Large intestine (tissue), 3 donors: ENCODE data around the gene CAPN2. TPM values are rescaled to one million over a fixed set of nuclear protein-coding genes. Genes with fewer than 3 reads are reported as not detected.

Source experiments
- DNase-seq, 2 donors: peaks; one replicate each; pipeline versions ENCODE4 v3.0.0 to v3.0.0-alpha.2; 2013
- H3K27ac ChIP-seq: one replicate; pipeline ENCODE4 v1.5.1; 2013; ENCODE audit warnings: low read length
- H3K27me3 ChIP-seq: 2 replicates; pipeline ENCODE4 v1.6.1; 2013; ENCODE audit warnings: low read length; ENCODE audit not compliant: control insufficient read depth, insufficient read depth
- H3K36me3 ChIP-seq: 2 replicates; pipeline ENCODE4 v1.6.1; 2013; ENCODE audit warnings: low read length; ENCODE audit not compliant: control insufficient read depth, insufficient read depth
- H3K4me1 ChIP-seq: one replicate; pipeline ENCODE4 v1.6.1; 2013; ENCODE audit warnings: low read length; ENCODE audit not compliant: control insufficient read depth, insufficient read depth
- H3K4me3 ChIP-seq: one replicate; pipeline ENCODE4 v1.5.1; 2013; ENCODE audit warnings: low read length
- H3K9me3 ChIP-seq: one replicate; pipeline ENCODE4 v1.6.1; 2013; ENCODE audit warnings: mild to moderate bottlenecking, low read depth, low read length, moderate library complexity; ENCODE audit not compliant: control insufficient read depth
- WGBS: methylation state at CpG from one replicate; pipeline ENCODE4 v1.1.5; 2013; ENCODE audit warnings: low lambda C conversion rate; ENCODE audit not compliant: insufficient coverage; 5-methylcytosine and 5-hydroxymethylcytosine counted together
- polyA plus RNA-seq: library from polyadenylated mRNA; unstranded; fragments of 120-200 nt; gene quantifications from one replicate; pipeline ENCODE4 v1.2.1, GENCODE V29; 2013

Gene CAPN2
- polyA plus RNA-seq, 1 donor: 71.3 TPM

DNA sequence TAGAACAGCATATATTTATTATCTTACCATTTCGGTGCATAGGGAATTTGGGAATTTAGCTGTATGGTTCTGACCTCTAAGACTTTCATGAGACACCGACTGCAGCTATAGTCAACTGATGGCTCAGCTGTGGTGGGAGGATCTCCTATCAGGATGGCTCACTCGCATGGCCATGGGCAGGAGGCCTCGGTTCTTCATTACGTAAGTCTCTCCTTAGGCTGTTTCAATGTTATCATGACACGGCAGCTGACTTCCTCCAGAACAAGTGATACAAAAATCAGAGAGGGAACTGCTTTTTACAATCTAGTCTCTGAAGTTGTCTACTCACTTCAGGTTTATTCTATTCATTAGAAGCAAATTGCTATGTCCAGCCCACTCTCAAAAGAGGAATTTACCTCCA lies 33.5 kb upstream of the CAPN2 start:
- 100% methylated on average over 1 of the region's 6 CpGs for WGBS
- no peak for DNase-seq
- H3K36me3 ChIP-seq: no peaks in the 10 kb centered on the region
- no peak overlapping the region for H3K4me3 ChIP-seq
- peaks cover 5% of the 10 kb centered on the region for H3K27me3 ChIP-seq
- no peaks in the 10 kb centered on the region for H3K4me1 ChIP-seq
- peaks cover 9% of the 10 kb centered on the region for H3K9me3 ChIP-seq
- H3K27ac ChIP-seq: no peak overlapping the region

DNA sequence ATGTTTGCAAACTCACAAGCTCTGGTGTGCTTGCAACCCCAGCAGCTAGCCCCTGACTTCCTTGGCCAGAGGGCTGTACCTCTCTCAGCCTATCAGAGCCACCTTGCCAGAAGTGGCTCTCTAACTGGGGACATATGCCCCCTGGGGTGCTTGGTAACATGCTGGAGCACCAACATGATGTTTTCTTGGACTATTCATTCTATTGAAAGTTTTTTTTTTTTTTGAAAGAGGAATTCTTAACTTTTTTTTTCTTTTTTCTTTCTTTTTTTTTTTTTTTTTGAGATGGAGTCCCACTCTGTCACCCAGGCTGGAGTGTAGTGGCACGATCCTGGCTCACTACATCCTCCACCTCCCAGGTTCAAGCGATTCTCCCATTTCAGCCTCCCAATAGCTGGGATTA lies 32.2 kb upstream of the CAPN2 start:
- WGBS: no CpG with 5 or more reads among the region's 2 CpGs
- no peak overlapping the region for H3K4me3 ChIP-seq
- H3K4me1 ChIP-seq: no peaks in the 10 kb centered on the region
- H3K36me3 ChIP-seq: no peaks in the 10 kb centered on the region
- peaks cover 5% of the 10 kb centered on the region for H3K27me3 ChIP-seq
- no peak for DNase-seq
- no peak overlapping the region for H3K27ac ChIP-seq
- H3K9me3 ChIP-seq: peaks cover 3% of the 10 kb centered on the region

DNA sequence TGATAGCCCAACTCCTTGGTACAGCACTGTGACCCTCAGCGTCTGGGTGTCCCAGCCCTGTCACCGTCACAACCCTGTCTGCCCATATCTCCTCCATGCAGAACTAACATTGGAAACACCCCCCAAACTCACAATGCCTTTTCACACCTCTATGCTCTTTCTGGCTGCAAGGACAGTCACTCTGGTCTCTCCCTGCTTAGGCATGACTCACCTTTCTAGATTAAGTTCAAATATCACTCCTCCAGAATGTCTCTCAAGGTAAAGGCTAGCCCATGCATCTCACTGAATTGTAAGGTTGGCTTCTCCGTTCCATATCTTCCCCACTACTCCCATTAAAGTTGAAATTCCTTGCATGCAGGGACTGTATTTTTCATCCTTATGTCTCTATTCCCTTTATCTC lies 29.8 kb upstream of the CAPN2 start:
- Histone ChIP-seq H3K27me3 (peaks cover 9% of the 10 kb centered on the region), H3K4me3 (no peak overlapping the region), H3K36me3 (no peaks in the 10 kb centered on the region), H3K9me3 (no peaks in the 10 kb centered on the region), H3K27ac (no peak overlapping the region), H3K4me1 (no peaks in the 10 kb centered on the region)
- WGBS: 80% methylated on average over 1 of the region's 3 CpGs
- no peak for DNase-seq

DNA sequence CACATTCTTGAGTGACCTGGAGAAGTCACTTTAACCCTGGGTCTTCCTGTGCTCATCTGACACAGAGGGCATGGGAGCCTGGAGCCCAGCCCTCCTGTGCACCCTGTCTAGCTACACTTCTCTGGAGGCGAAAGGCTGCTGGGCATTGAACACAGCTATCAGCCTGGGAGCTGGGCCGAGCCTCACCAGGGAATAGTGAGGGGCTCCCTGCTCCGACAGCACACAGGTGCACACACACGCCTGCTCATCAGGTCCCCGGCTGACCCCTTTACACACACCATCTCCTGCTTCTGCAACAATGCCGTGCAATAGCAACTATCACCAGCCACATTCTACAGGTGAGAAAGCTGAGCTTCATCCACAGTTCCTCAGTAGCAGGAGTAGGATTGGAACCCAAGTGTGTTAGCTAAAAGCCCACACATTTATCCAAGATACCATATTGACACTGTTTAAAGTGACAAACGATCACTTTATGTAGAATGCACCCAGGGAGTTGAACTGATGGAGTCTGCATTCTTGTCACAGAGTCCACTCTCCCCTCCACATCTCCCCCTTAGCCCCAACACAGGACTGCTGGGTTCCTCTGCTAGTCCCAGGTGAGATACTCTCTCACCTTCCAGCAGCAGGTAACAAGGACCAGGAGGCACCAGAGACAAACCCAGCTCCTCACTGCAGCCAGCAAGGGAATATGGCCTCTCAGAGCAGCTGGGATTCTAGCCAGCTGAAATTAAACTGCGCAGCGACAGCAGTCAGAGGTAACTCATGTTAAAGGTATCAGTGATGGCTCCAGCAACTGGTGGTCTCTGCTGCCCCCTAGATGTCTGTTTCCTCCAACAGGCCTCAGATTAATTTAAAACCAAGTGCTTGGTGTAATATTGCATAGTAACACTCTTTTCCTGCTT lies 28.5 kb upstream of the CAPN2 start:
- WGBS: 10% methylated on average over 2 of the region's 9 CpGs
- H3K27ac ChIP-seq: no peak overlapping the region
- peaks cover 11% of the 10 kb centered on the region for H3K27me3 ChIP-seq
- peak; percentile 44 to 46 for DNase-seq
- H3K4me3 ChIP-seq: no peak overlapping the region
- no peaks in the 10 kb centered on the region for H3K4me1 ChIP-seq
- no peaks in the 10 kb centered on the region for H3K36me3 ChIP-seq
- H3K9me3 ChIP-seq: no peaks in the 10 kb centered on the region

DNA sequence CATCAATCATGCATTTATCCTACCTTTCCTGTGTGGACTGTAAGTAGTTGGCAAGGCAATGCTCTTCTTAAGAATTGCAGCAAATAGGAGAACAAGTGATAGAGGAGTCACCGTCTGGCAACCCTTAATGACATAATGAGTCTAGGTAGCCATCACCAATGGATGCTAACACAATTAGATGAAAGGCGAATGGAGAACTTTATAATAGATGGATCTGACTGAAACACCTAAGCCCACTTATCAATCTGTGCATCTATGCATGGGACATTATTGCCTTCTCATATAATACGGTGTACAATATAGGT lies 27.9 kb upstream of the CAPN2 start:
- DNase-seq: no peak
- H3K36me3 ChIP-seq: no peaks in the 10 kb centered on the region
- H3K9me3 ChIP-seq: no peaks in the 10 kb centered on the region
- no peaks in the 10 kb centered on the region for H3K4me1 ChIP-seq
- H3K27ac ChIP-seq: no peak overlapping the region
- H3K27me3 ChIP-seq: peaks cover 11% of the 10 kb centered on the region
- H3K4me3 ChIP-seq: no peak overlapping the region
- WGBS: no CpG with 5 or more reads among the region's 3 CpGs

DNA sequence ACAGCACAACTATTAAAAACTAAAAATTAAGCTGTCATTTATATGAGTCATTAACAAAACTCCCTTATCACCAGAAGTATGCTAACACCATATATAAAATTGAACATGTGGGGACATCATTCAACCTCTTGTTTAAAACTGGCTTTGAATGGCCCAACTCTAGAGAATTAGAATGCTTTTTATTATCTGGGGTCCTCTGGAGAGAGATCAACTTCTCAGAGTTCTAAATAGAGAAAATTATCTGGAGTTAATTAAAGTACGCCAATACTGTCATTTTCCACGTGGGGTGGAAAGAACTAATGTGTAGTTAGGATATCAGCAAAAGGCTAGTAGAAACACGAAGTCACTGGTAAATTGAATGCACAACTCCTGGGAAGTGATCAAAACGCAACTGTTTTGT lies 21.2 kb upstream of the CAPN2 start:
- no peak overlapping the region for H3K27ac ChIP-seq
- H3K27me3 ChIP-seq: peaks cover 6% of the 10 kb centered on the region
- DNase-seq: no peak
- 92% methylated on average over 2 of the region's 4 CpGs for WGBS
- H3K4me1 ChIP-seq: peaks cover 9% of the 10 kb centered on the region
- H3K4me3 ChIP-seq: no peak overlapping the region
- no peaks in the 10 kb centered on the region for H3K9me3 ChIP-seq
- no peaks in the 10 kb centered on the region for H3K36me3 ChIP-seq

DNA sequence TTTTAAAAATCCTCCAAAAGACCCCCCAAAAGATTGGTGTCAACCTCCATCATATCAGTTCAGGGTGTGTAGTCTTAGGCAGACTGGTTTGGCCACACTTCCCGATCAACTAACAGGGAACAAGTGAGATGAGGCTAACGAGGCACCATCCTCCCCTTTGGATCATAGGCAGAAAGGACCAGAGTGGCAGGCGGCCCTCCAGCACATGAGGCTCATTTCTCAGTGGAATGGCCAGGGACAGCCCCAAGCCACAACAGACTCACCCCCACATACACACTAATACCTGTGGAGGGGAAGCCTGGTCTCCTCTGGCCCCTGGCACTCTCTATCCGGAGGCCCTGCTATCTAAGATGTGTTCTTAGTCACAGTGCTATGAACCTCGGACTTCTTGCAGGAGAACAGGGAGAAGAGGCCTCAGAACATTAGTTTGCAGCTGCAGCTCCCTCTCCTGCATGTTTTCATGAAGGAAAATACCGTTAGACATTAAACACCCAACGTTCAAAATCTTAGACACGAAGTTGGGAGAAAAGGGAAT lies 17.3 kb upstream of the CAPN2 start:
- Histone ChIP-seq H3K27ac (no peak overlapping the region), H3K36me3 (no peaks in the 10 kb centered on the region), H3K9me3 (no peaks in the 10 kb centered on the region), H3K4me1 (peaks cover 17% of the 10 kb centered on the region), H3K4me3 (no peak overlapping the region), H3K27me3 (no peaks in the 10 kb centered on the region)
- peak in 1 of 2 donors; percentile 64 for DNase-seq
- no CpG with 5 or more reads among the region's 8 CpGs for WGBS

DNA sequence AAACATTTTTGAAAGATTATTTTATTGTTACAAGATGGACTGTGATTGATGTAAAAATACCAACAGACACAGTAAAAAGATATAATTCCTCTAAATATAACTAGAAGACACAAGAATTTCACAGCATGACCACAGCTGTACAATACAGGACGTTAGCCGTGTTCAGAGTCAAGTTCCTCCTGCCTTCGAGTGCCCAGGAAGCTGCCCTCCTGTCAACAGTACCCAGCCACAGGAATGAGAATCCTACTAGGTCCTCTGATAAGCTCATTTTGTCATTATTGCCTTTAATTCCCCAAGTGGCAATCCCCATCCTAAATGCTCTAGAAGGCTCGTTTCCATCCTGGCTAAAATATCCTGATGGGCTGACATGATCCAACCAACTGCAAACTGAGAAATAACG lies 16.4 kb upstream of the CAPN2 start:
- Histone ChIP-seq H3K36me3 (no peaks in the 10 kb centered on the region), H3K27ac (no peak overlapping the region), H3K4me3 (no peak overlapping the region), H3K9me3 (no peaks in the 10 kb centered on the region), H3K27me3 (no peaks in the 10 kb centered on the region), H3K4me1 (peaks cover 25% of the 10 kb centered on the region)
- WGBS: no CpG with 5 or more reads among the region's 5 CpGs
- no peak for DNase-seq

DNA sequence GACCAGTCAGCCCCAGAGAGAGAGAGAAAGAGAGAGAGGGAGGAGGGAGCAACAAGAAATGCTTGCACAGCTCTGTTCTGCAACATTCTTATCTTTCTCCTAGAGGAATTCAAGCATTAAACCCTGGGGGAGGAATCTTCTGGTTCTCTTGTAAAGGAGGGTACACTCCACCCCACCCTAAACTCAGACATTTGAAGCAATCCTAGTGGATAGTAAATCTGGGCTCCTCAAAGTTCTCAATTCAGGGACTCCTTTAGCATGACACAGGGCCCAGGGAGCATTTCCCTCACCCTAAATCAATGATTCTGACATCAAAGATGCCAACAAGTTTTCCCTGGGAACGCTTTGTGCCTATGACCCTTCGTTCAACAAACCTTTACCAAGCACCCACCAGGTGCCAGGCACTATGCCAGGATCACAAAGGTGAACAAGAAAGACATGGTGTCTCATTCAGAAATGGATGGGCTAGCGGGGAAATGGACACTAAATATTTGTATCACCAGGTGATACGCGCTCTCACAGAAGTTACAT lies 11.9 kb upstream of the CAPN2 start:
- no CpG with 5 or more reads among the region's 5 CpGs for WGBS
- Histone ChIP-seq H3K27me3 (no peaks in the 10 kb centered on the region), H3K36me3 (no peaks in the 10 kb centered on the region), H3K27ac (peak overlapping the region; percentile 88), H3K4me3 (no peak overlapping the region), H3K4me1 (peaks cover 29% of the 10 kb centered on the region), H3K9me3 (no peaks in the 10 kb centered on the region)
- DNase-seq: no peak

DNA sequence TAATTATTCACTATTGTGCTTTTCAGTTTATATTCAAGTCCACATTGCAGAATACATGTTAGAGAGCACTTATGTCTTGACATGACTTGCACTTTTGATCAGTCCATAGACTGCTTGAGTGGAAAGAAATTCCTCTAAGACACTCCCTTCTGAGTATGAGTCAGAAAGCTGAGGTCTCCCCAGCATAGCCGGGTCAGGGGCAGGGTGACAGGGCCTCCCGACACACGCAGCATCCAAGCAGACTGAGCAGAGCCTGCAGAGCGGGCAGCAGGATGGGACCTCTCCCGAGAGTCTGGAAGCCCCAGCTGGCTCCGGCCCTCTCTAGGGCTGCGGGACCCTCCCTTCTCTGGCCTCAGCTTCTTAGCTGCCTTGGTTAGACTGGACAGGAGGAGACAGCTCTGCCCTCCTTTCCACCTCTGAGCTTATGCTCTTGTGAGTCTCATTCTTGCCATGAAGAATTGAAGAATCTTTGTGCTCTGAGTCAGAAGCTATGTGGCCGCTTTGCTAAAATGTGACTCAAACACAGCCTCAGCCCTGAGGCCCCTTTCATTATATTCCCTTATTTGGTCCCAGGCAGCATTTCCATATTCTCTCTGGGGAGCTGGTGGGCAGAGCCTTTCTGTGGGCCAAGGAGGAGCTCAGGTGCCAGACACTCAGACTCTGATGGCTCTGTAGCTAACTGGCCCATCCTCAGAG lies 11.2 kb upstream of the CAPN2 start:
- Histone ChIP-seq H3K36me3 (no peaks in the 10 kb centered on the region), H3K4me1 (peaks cover 23% of the 10 kb centered on the region), H3K9me3 (no peaks in the 10 kb centered on the region), H3K4me3 (no peak overlapping the region), H3K27me3 (no peaks in the 10 kb centered on the region), H3K27ac (peak overlapping the region; percentile 88)
- no CpG with 5 or more reads among the region's 8 CpGs for WGBS
- DNase-seq: peak; percentile 85 to 91
